PFSK-1 (cell line): ENCODE data around the gene KIF5B.

Experiments used
- POLR2AphosphoS5 ChIP-seq: IDR thresholded peaks from 2 replicates; pipeline ENCODE4 v1.6.1; 2012; ENCODE audit warnings: low read depth, mild to moderate bottlenecking, control low read depth, low read length, moderate library complexity
- REST ChIP-seq, 2 experiments: IDR thresholded peaks; 2 replicates each; pipeline versions ENCODE4 v1.6.1 to v1.8.0; 2011 to 2012; ENCODE audit warnings: low read depth in 2 of 2, low read length in 2 of 2, control low read depth in 1 of 2, inconsistent platforms in 1 of 2, mild to moderate bottlenecking in 1 of 2, moderate library complexity in 1 of 2; ENCODE audit not compliant: insufficient read depth in 1 of 2

- no peak for TF ChIP-seq REST (IDR thresholded peaks at IDR 0.05; ENCODE audit: insufficient read depth in 1 of 2, low read depth in 2 of 2, low read length in 2 of 2)
- TF ChIP-seq POLR2AphosphoS5, result no peak
Observed at GRCh38 chr10:32028710-32029109, 27.5 kb downstream of the KIF5B start.
